ENCODE results near the gene FSTL4. TPM values are rescaled to one million over a fixed set of nuclear protein-coding genes. Genes with fewer than 3 reads are reported as not detected.

Gene FSTL4
- total RNA-seq, 1 donor from 2014 or later, result 0.20 TPM

DNA sequence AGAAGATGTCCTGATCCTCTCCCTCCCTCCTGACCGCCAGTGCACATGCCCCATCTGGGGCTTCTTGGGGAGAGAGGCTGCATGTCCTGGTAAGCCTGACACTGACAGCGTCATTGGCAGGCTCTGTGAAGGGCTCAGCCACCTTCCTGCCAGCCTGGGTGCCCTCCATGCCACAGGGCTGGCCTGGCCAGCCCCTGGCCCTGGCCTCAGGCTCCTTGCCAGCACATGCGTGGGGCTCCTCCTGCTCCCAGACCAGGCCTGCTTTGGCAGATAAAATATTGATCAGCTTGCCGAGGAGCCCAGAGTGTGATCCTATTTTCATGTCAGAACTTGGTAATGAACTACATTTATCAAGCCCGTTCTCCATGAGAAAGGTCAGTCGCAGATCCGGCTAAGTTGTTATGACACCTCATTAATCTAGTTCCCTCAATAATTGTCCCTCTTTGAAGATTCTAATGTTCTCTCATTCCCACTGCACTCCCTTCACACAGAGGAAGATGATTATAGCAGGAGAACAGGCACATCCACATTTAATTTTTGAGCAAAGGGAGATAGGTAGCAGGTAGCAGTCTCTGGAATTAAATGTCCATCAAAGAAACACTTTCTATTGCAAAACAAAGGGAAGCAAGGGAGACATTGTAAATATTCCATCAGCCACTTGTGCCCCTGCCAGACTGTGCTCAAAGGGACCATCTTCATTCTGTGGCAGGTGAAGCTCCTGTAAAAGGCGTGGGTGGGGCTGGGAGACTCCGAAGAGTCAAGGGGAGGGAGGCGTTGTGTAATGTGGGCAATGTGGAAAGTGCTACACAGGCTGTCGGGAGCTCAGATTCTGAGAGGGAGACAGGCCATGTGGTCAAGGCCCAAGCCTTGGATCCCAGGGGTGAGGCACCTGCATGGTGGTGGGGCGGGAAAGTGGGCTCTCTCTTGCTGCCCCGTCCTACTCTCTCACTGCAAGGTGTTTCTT, 288.6 kb downstream of the FSTL4 start:
- no peak for DNase-seq (ENCODE audit: low read depth in 2 of 2)

DNA sequence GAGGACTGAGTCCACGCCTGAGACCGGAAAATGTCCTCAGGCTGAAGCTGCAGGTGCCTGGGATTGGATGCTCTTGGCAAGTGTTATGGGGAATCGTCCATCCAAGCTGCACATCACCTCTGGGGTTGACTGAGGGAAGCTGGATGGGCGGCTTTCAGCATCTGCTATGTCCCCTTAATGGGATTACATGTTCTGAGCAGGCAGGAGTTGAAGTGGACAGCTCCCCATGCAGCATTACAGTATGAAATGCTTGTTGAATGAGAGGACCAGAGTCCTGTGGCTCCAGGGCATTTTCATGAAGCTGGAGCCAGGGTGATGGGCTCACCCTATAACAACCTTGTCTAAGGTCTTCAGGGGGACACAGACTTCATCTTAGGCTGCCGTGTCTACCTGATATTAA, 289.6 kb downstream of the FSTL4 start:
- no peak for DNase-seq (ENCODE audit: low read depth in 2 of 2)

DNA sequence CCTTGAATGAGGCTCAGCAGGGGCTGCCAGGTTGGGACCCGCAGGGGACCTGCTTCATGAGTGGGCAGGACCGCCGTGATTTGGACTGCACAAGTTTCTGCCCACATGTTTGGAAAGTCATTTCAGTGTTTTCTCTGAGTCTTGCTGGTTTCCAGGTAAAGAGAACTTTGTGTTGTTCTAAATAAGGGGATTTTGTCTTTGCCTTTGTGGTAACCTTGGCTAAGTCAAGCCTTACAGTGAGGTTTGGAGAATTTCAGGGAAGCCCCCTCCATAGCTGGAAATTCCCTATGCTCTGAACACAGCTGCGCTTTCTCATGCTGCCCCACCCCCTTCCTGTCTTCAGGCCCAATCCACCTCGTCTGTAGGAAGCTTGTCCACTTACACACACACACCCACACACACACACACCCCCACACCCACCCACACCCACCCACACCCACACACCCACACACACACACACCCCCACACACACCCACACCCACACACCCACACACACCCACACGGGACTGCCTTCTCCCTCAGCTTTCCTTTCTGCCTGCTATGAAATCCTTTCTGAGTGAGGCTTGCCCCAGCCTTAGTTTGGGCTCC, 290.4 kb downstream of the FSTL4 start:
- peak in 1 of 2 donors; percentile 23 for DNase-seq (ENCODE audit: low read depth in 2 of 2)

DNA sequence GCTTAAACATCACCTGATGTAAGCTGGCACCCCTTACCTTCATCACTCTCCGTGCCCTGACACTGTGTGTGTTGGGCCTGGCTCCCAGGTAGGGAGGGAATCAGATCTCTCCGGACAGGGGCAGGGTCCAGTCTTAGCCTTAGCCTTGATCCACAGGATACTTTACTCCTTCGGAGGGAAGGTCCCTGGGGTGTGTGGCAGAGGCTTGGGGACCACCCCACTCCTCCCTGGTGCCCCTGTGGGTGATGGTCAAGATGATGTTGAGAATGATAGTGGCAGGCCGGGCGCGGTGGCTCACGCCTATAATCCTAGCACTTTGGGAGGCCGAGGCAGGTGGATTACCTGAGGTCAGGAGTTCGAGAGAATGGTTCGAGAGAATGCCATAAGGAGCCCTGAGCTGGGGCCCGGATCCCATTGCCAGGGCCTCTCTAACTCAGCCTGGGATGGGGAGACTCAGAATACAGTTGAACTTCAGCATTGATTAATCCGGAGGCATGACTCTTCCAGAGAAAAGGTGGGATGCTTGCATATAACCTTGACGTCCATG, 291.0 kb downstream of the FSTL4 start:
- no peak for DNase-seq (ENCODE audit: low read depth in 2 of 2)

DNA sequence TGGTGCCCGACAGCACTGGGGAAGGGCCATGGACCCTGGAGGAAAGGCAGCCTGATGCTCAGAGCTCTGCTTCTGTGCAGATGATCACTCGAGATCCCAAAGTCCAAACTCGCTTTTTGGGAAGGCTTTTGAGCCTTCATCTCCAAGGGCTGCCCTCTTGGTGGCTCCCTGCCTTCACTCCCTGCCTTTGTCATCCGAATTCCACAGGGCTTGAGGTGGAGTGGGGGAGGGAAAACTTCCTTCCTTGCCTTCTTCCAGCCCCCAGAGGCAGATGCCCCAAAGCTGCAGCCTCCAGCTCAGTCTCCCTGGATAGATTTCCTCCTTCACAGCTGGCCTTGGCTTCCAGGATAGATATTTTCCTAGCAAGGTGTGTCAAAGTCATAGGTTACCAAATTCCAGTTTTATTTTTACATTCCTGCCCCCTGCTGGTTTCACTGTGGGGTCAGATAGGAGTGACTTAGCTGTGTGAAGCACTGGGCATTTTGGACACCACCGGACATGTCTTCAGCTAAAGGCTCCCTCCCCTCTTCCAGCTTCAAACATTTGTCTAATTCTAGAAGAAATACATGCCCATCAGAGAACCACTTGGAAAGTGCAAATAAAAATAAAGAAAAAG, 292.3 kb downstream of the FSTL4 start:
- DNase-seq (ENCODE audit: low read depth in 2 of 2), result peak in 1 of 2 donors; percentile 25

DNA sequence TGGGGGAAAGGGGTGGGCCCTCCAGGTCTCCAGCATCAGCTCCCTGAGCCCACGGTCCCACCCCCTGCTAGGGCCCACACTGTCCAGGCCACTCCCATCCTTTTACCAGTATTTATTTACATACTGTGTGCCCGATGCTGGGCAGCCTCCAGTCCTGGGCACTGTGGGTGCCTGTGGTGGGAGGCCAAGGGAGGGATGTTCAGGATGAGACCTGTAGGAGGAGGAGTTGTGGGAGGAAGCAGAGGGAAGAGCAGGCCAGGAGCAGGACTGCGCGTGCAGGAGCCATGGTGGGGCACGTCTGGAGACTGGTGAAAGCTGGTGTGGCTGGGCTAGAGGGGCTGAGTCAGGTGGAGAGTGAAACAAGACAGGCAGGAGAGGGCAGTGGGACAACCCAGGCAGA, 293.1 kb downstream of the FSTL4 start:
- no peak for DNase-seq (ENCODE audit: low read depth in 2 of 2)

DNA sequence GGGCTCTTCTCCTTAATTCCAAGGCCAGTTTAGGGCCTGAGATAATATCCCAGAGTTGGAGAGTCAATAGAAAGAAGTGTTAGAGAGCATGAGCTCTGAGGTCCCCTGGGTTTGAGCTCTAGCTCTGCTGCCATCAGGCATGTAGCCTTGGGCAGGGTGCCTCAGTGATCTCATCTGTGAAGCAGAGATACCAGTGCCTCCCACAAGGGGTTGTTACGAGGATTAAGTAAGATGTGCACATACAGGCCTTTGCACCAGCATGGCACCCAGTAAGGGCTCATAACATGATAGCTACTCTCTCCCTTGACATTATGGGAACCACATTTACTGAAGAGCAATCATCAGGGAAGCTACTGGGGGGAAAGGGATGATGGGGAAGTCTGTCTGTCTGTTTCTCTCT, 294.8 kb downstream of the FSTL4 start:
- no peak for DNase-seq (ENCODE audit: low read depth in 2 of 2)

DNA sequence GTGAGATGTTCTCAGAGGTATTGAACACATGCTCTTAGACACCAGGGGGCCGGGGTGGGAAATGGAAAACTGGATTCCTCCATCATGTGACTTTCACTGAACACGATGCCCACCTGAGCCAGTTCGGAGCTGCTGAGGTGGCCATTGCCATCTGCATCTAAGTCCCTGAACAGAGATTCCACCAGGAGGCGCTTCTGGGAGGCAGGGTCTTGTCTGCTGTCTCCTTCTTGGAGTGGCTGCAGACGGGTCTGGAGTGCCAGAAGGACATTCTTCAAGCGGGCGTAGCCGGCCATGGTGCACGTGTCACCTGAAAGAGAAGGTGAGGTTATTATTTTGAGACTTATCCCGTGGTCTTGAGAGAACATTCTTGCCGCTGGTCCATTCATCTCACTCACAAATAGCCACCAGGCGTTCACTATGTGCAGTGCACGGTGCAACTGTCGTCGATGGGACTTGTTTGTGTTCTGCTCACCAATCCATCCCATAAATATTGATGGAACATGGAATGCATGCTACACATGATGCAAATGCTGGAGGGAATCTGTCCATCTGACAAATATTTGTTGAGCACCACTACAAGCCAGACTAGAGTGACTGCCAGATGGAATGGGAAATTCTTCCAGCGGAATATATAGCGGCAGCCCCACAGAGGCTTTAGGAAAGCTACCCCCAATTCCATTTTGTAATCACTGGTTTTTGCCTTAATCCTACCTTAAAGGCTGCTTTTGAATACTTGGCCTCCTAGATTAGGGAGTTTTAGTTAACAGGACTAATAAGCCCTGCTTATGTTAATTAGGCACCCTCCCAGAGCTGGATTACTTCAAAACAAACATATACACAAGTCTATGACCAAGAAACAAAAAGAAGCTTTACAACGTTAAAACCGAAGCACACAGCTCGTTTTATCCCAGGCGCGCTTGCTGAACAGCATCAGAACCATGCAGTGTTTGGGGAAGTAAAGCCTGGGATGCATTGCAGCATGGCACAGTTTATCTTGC, 295.7 kb downstream of the FSTL4 start:
- peak; percentile 28 to 35 for DNase-seq (ENCODE audit: low read depth in 2 of 2)

DNA sequence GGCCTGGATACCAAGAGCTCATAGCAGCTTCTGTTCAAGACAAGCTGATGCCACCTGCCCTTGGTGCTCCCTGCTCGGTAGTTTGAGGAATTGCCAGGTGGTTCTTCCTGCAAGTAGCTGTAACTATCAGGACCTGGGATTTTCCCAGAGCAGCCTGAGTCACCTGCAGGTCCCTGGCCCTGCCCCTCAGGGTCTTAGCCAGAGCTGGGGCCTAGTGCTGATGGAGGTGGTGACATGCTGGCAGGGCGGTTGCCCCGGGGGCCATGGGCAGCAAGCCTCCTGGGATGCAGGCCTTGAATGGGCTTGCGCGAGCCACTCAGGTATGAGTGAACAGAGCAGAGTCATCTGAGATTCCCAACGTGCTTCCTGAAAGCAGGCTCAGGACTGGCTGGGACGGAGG, 298.3 kb downstream of the FSTL4 start:
- no peak for DNase-seq (ENCODE audit: low read depth in 2 of 2)

DNA sequence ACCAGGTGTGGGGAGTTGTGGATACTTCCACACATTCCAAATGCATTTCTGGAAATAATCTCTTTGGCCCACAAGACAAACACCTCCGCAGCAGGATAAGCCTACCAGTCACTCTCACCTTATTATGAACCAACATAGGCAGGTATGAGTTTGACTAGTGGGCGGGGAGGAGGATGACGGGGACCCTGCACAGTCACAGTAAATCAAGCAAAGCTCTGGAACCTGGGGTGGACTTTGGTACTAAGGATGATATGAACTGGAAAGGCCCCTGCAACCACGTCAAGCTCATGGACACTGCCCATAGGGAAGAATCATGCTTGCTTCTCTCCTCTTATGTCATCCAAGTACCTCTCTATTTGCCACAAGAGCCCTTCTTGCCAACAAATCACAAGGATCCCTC, 301.2 kb downstream of the FSTL4 start:
- DNase-seq (ENCODE audit: low read depth in 2 of 2), result no peak

DNA sequence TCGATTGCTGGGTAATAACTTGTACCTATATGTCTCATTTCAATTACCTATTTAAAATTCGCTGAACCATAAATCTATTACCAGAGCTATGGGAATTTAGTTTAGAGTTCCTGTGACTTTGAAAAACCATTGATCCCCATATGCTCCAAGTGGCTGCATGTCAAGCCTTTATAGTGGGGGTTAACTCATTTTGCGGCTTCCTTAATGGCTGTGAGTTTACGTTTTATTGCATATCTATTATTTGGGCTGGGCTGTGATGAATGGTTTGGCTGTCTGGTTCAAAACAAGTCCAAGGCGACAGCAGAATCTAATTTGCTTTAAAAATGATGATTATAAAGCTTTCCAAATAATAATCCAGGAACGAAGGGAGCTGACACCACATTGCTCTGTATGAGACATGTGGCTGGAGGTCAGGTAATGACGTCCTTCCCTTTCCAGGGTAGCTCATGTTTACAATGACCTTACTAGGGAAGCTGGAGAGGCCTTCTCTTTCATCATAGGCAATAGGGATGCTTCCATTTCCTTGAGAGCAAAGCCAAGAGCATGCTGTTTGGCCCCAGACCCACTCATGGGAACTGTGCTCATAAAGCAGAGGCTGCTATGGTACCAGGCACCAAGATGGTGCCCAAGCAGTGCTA, 302.2 kb downstream of the FSTL4 start:
- peak in 1 of 2 donors; percentile 94 for DNase-seq (ENCODE audit: low read depth in 2 of 2)

DNA sequence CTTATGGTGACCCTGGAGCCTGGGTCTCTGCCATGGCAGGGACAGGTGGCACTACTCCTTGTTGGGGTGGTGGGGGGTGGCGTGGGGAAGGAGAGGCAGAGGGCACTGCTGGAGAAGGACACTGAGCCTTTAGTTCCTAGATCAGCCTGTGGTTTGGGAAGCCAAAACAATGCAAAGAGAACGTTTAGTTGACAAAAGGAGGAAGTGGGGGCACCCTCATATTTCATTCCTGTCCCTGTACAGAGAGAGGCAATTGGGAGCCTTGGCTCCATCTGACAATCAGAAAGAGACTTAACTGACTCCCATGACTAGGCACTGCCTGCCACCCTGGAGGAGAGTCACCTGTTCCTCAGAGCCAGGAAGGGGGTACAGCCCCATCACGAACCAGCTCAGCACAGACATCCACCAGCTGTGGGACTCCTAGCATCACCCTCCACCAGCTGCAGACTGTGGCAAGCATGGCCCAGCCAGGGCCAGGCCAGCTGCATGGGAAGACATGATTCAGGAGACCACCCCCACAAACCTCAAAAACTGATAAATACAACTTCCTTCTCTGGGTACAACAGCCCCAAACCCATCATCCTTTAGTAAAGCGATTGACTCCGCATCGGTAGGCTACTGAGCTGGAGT, 303.1 kb downstream of the FSTL4 start:
- no peak for DNase-seq (ENCODE audit: low read depth in 2 of 2)

DNA sequence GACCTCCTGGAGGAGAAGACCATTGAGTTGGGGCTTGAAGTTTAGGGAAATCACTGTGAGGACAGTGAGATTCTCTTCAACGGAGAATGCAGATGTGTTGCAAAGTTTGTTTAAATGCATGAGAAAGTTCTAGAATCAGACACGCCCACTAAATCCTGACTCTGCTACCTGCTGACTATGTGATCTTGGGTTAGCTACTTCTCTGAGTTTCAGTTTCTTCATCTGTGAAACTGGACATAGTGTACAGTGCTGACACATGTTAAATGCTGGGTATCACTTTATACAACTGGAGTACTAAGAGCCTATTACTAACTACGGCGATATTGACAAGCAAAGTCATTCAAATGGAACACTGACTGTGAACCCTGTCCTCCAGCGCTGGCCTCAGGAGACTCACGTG, 305.1 kb downstream of the FSTL4 start:
- no peak for DNase-seq (ENCODE audit: low read depth in 2 of 2)

DNA sequence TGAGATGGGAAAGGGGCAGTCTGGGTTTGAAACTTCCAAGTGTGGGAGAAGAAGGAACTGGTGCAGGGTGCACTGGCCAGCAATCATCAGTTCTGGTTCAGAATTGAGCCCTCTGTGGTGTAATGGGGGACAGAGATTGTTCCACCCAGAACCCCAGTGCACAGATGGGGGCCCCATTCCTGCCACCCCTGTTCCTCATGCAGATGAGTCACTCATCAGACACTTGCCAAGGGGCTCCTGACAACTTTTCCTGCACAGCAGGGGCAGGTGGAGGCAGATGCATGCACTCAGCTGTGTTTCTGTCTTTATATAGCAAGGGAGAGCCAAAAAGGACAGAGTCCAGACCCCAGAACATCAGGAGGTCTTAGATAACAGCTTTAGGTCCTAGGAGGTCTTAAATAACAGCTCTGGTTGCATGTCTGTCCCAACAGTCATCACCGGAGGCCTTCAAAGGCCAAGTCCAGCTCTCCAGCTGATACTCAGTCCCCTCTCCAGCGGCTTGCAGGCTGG, 307.6 kb downstream of the FSTL4 start:
- DNase-seq (ENCODE audit: low read depth in 2 of 2), result no peak

DNA sequence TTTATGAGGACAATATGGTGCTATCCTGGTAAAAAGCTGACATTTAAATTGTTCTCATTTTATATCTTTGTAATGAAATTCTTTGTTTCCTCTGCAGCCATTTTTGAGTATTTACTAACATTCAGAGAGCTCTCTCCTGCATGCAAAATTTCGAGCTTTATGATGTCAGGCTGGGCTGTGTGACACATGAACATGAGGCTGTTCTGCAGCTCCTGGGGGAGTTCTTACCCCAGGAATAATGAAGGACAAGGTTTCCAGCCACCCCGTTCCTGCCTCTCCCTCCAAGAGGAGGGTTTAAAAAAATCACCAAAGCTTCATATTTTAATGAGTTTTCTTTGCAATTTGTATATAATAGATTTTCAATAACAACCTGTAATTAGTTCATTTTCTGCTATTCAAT, 308.2 kb downstream of the FSTL4 start:
- DNase-seq (ENCODE audit: low read depth in 2 of 2), result no peak

DNA sequence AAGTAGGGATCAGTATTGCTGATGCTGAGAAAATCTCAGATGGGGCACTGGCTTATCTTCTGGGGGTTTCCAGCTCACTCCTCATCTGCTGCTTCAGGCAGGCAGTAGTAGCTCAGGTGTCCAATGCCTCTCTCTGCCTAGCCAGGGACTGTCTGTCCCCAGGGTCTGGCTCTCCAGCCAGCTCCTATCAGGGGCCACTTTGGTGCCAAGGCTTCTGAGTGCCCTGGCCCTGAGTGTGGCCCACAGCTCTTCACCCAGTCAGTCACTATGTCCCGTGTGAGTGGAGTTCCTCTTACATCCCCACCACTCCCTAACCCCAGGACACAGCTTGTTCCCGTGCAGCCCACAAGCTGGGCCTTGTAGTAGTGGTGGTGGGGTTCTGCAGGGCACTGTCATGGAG, 309.0 kb downstream of the FSTL4 start:
- no peak for DNase-seq (ENCODE audit: low read depth in 2 of 2)

DNA sequence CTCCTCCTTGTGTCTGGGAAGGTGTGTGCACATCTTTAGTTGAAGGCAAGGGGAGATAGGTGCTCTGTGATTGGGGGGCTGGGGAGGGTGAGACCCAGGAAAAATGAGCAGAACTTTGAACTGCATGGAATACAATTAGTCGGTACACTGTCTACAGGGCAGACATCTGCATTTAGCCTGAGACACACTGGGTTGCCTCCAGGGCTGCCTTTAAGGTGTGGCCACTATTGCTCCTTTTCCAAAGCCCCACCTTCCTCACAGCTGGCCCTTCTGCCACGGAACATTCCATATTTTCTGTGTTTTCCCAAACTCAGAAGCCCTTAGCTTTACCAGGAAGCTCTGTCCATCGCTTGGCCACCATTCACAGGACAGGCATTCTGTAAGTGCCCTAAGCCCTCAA, 312.6 kb downstream of the FSTL4 start:
- DNase-seq (ENCODE audit: low read depth in 2 of 2), result no peak

DNA sequence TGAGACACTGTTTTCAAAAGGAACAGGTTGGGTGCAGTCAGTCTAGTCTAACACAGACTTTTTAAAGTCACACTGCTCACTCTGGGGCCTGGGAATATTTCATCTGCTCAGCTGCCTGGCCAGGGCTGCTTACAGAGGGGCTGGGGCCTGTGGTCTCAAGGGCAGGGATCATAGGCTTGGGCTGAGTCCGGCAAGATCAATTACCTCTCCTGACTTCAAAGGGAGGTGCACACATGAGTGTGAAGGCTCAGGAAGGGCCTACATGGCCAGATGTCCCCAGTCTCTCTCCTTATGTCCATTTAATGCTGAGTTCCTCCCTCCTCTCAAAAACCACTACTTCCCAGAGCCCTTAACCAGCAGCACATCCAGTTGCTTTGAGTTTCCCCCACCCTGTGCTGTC, 313.3 kb downstream of the FSTL4 start:
- no peak for DNase-seq (ENCODE audit: low read depth in 2 of 2)

DNA sequence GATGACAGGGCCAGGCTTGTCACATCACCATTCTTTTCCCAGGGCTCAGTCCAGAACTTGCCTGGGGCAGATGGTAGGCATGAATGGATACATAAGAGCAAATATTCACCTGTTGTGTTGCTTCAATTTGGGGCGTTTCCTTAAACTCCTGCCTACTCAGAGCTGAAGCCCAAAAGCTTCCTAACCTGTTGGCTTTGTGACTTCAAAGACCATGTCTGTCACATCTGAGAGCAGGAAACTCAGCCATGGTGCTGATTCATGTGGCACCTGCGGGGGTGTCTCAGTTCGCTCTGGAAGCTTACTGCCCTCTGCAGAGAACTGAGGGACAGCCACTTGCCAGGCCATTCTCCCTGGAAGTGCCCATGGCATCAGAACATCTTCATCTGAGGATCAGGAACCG, 313.9 kb downstream of the FSTL4 start:
- DNase-seq (ENCODE audit: low read depth in 2 of 2), result no peak

DNA sequence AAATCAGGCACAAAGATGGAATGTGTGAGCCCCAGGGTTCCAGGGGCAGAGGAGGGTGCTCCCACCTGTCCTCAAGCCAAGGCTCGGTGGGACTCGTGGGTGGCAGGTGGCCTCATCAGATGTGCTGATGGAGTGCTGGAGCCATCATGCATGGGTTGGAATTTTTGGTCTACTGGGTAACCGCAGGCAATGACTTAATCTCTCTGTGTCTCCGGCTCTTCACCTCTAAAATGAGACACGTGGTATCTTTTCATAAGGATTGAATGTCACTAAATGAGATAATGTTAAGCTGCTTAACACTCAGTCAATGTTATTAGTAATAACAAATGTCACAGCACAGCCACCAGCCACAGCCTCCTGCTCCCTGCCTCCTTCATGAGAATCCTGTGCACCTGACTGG, 315.0 kb downstream of the FSTL4 start:
- no peak for DNase-seq (ENCODE audit: low read depth in 2 of 2)
